Fibroblast of the aortic adventitia (primary cell): ENCODE data around the gene MSN. TPM values are rescaled to one million over a fixed set of nuclear protein-coding genes. Genes with fewer than 3 reads are reported as not detected.

ENCODE experiments used
- DNase-seq: peaks from one replicate; pipeline ENCODE4 v3.0.0-alpha.2; 2010; ENCODE audit warnings: low read depth
- H3K4me3 ChIP-seq: 2 replicates; pipeline ENCODE4 v1.5.1; 2011; ENCODE audit warnings: low read depth, mild to moderate bottlenecking, control low read depth, low read length, moderate library complexity
- total RNA-seq: library from RNA; depleted of rRNA; stranded (reverse); fragments of >200 nt; gene quantifications from 2 replicates; pipeline ENCODE4 v1.2.3, GENCODE V29; 2012; ENCODE audit warnings: low replicate concordance
- TF ChIP-seq, protein P1 (sequence below): IDR thresholded peaks from 2 replicates; pipeline ENCODE4 v1.5.1; 2011; ENCODE audit warnings: mild to moderate bottlenecking, low read length, control low read depth, inconsistent platforms; ENCODE audit not compliant: insufficient read depth

Gene MSN
- total RNA-seq, 1 donor = 335 TPM

DNA sequence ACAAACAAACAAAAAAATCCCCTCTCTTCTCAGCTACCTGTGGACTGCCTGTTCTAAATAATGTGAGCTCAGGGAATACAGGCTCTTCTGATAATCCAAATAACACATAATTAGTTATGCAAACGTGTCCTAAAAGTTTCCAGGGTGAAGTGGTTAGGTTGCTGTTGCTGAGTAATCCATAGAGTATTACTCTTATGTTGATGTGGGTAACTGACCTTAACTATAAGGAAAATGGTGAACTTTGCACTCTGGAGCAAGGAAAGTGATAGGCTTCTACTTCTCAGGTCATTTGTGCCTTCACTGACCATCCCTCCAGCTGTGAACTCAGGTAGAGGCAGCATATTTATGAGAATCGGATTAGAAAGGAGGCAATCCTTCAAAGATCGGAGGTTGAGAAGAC is 19.9 kb downstream of the MSN start:
- TF ChIP-seq, protein P1, sequence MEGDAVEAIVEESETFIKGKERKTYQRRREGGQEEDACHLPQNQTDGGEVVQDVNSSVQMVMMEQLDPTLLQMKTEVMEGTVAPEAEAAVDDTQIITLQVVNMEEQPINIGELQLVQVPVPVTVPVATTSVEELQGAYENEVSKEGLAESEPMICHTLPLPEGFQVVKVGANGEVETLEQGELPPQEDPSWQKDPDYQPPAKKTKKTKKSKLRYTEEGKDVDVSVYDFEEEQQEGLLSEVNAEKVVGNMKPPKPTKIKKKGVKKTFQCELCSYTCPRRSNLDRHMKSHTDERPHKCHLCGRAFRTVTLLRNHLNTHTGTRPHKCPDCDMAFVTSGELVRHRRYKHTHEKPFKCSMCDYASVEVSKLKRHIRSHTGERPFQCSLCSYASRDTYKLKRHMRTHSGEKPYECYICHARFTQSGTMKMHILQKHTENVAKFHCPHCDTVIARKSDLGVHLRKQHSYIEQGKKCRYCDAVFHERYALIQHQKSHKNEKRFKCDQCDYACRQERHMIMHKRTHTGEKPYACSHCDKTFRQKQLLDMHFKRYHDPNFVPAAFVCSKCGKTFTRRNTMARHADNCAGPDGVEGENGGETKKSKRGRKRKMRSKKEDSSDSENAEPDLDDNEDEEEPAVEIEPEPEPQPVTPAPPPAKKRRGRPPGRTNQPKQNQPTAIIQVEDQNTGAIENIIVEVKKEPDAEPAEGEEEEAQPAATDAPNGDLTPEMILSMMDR = no peak
- DNase-seq = no peak
- no peak overlapping the region for H3K4me3 ChIP-seq

DNA sequence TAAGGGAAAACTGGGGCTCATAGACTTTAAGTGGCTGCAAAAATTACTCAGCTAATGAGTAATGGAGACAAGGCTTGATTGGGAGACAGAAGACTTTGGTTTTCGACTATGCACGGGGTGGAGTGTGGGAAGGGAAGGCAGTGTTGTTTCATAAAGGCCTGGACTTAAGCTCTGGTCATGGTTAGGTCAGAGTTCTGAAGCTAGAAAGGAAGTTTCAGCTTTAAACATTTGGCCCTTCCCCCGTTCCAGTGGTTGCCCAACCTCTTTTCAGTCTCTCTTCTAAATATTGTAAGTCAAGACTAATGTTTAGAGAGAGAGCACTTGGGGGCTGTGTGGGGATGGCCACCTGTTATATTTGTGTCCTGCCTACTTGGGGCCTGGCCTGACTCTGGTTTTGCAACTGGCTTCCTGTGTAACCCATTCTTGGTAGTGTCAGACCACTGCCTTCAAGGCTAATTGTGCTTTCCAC is 21.0 kb downstream of the MSN start:
- no peak overlapping the region for H3K4me3 ChIP-seq
- TF ChIP-seq, protein P1 = no peak
- peak; percentile 61 for DNase-seq

DNA sequence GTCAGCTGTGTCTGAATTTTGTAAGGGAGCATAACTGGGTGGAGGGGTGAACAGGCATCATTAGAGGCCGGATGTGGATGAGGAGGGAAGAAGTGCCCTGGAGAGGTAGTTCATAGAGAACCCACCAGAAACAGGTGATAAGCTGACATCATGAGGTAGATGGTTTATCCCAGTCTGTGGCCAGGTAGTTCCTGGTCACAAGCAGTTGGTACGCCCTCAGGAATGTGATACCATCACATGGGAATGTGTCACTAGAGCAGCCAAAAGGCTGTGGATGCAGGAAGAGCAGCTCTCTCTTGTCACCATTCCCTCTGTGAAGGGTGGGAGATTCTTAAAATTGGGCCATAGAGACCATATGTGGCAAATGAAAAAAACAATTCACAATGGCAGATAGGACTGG is 21.9 kb downstream of the MSN start:
- TF ChIP-seq, protein P1 = no peak
- H3K4me3 ChIP-seq = no peak overlapping the region
- DNase-seq = no peak

DNA sequence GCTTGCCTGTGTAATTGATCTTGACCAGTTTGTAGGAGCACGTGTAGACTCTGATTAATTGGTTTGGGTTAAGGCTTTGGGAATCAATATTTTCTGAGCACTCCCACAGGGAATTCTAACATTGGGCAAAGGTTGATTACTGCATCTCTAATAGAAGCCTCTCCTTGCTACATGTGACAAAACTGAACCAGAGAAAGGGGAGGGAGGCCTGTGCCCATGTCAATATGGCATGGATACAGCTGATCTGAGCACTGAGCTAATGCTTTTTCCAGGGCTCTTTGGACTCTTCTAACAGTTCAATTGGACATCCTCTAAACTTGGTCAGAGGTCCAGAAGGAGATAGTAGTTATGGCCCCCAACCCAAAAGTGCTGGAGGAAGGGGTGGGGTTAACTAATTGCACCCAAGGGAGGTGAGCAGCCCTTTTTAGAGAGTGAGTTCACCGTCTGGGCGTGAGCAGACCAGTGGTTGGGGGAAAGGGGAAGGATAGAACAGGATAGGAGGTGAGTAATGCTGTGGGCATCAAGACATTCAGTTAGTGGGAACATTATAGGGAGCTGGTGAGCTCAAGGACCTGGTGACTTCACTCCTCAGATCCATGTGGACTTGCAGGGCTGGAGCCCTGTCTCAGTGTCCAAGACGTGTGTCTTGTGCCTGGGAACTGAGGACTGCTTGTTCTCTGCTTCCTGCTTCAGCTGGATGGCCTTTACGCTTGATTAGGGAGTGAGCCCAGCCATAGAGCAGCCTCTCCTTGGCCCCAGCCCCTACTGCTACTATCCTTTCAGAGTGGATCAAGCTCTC is 22.8 kb downstream of the MSN start:
- TF ChIP-seq, protein P1 = no peak
- H3K4me3 ChIP-seq = no peak overlapping the region
- DNase-seq = peak; percentile 50

DNA sequence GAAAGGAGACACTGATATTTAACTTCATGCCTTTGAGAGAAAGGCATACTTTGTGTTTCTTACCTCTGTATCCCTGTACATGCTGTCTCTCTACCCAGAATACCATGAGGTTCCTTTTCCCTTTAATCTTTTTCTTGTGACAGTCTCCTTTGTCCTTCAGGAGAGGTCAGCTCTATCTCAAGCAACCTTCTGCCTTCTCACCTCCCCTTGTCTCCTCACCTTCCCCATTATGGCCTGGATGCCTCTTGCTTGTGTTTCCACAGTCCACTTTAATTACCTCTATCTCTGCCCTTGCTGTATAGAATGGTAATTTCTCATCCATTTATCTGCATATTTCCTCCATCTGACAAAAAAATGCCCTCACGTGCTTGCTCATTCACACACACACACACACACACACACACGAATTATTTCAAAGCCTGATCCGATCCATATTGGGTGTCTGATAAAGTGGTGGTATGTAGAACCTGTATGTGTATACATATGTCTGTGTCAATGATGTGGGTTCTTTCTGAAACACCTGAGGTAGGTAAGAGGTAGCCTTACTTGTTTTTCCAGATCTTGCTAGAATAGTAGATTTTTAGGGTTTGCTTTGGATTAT is 28.5 kb downstream of the MSN start:
- TF ChIP-seq, protein P1 = no peak
- no peak overlapping the region for H3K4me3 ChIP-seq
- DNase-seq = no peak

DNA sequence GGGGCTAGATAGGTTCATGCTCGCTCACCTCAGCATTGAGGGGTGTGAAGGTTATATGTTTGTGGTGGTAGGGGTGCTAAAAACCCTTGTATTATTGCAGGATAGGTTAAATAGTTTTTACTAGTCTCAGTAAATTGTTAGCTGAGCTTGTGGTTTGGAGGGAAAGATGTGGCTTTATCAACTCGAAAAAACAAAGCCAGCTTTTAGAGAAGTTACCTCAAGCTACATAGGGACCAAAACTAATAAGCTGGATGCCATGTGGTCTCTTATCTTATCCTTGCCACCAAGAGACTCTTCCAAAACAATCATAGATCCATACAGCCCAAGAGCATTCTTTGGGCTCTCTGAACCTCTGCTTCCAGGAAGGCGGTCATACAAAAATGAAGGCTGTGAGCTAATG is 29.2 kb downstream of the MSN start:
- no peak overlapping the region for H3K4me3 ChIP-seq
- TF ChIP-seq, protein P1 = no peak
- peak; percentile 41 for DNase-seq
